ENCODE data around the gene LYPLAL1.

- TF ChIP-seq ZNF274 (IDR thresholded peaks at IDR 0.05; ENCODE audit: low read depth, low read length) (no peak), POLR2A (IDR thresholded peaks at IDR 0.05; ENCODE audit: borderline replicate concordance, extremely low read depth, insufficient read depth, insufficient read length) (no peak), EZH2phosphoT487 (IDR thresholded peaks at IDR 0.05; ENCODE audit: borderline replicate concordance) (no peak), EZH2 (IDR thresholded peaks at IDR 0.05) (no peak), POLR2AphosphoS5 (IDR thresholded peaks at IDR 0.05; ENCODE audit: low read depth, low read length) (no peak), YY1 (IDR thresholded peaks at IDR 0.05; ENCODE audit: extremely low read depth, insufficient replicate concordance, low read depth, low read length) (no peak), RAD21 (IDR thresholded peaks at IDR 0.05; ENCODE audit: low read depth) (no peak), ELF1 (IDR thresholded peaks at IDR 0.05; ENCODE audit: borderline replicate concordance, low read depth) (no peak)
- TF ChIP-seq, protein P1, sequence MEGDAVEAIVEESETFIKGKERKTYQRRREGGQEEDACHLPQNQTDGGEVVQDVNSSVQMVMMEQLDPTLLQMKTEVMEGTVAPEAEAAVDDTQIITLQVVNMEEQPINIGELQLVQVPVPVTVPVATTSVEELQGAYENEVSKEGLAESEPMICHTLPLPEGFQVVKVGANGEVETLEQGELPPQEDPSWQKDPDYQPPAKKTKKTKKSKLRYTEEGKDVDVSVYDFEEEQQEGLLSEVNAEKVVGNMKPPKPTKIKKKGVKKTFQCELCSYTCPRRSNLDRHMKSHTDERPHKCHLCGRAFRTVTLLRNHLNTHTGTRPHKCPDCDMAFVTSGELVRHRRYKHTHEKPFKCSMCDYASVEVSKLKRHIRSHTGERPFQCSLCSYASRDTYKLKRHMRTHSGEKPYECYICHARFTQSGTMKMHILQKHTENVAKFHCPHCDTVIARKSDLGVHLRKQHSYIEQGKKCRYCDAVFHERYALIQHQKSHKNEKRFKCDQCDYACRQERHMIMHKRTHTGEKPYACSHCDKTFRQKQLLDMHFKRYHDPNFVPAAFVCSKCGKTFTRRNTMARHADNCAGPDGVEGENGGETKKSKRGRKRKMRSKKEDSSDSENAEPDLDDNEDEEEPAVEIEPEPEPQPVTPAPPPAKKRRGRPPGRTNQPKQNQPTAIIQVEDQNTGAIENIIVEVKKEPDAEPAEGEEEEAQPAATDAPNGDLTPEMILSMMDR (IDR thresholded peaks at IDR 0.05 in 2 of 3, conservative IDR thresholded peaks at IDR 0.05 in 1 of 3; ENCODE audit: borderline replicate concordance in 1 of 3, insufficient read depth in 1 of 3, low read depth in 2 of 3, low read length in 2 of 3), result no peak
These were observed 62.3 kb downstream of the LYPLAL1 start for GRCh38 chr1:219235903-219236481.
